GM19023 (cell line): ENCODE results near the gene FBP1.

ENCODE experiments used
- ATAC-seq: cut with Tn5 transposase; IDR thresholded peaks from one replicate; pipeline ENCODE4 v1.9.1; 2021; ENCODE audit warnings: mild to moderate bottlenecking, moderate library complexity; ENCODE audit not compliant: unreplicated experiment

The FBP1 gene

DNA sequence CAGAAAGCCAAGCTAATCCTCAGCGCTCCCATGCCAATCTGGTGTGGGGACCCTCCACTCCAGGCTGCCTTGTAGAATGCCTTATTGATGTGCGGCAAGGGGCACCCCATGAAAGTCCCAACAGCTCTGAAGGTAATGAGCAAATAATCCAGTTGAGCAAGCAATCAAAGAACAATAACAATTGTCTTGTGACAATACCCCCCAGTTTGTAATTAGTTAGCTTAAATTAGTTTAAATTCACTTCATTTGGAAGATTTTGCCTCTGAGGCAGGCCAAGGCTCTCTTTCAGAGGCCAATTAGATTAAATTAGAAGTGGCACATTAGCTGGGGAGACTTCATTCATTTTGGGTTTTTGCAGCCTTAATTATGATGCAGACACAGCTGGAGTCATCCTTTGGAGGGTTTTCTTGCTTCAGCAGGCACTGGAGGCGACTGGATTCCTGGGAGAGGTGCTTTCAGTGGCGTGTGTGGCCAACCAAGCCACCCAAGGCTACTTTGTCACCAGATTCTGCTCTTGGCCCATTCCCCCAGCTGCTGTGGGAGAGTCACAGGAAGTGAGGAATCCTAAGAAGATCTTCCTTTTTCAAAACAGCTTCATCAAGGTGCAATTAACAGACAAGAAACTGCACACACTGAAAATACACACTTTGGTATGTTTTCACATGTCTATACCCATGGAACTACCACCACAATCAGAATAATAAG lies 17.9 kb upstream of the FBP1 start:
- no peak for ATAC-seq

DNA sequence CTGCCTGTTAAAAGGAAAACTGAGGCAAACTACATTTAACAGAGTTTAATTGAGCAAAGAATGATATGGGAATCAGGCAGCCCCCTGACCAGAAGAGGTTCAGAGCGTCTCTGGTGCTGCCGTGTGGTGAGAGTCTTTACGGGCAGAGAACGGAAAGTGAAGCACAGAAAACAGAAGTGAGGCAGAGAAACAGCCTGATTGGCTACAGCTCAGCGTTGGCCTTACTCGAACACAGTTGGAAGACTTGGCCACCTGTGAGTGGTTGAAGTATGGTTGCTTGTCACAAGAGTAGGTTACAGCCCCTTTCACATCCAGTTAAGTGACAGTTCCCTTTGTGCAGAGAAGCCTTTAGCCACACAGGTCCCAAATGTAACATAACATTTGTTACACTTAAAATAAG lies 16.9 kb upstream of the FBP1 start:
- ATAC-seq = peak; percentile 96

DNA sequence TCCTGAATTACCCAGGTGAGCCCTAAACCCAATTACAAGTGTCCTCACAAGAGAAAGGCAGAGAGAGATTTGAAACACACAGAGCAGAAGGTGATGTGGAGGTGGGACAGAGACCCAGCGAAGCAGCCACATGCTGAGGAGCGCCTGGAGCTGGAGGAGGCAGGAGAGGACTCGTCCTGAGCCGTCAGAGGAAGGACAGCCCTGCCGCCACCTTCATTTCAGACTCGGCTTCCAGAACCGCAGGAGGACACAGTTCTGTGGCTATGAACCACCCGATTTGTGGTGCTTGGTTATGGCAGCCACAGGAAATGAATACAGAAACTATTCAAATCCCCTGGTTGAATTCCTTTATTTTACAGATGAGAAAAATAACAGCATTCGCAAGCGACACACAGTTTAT lies 16.4 kb upstream of the FBP1 start:
- peak; percentile 28 for ATAC-seq

DNA sequence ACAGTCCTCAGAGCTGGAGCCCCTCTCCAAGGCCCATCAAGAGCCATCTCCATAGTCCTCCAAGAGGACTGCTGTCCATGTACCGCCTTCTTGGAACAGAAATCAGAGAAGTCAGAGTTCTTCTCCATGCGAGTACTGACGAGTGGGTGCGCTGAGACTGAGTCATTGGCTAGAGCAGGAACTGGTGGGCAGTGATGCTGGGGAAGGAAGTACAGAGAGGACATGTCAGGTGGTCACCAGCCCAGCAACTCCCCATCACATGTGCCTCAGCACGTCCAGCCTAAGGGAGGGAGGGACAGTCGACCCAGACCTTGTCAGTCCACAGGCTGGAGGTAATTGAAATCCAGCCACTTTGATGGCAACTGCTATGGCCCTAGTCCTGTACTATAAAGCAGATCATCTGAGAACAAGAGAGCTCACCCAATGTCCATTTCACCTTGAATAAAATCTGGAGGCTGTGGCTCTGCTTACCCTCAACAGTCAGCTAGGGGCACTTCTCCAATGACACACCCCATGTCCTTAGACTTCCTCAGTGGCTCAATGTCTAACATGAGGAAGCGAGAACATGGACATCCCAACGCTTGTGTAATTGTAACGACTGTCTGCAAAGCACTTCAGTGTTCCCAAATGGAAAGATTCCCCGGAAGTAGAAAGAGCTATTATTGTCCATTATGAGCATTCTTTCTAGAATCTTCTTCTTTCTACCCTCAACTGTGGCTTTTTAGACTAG lies 15.0 kb upstream of the FBP1 start:
- no peak for ATAC-seq

DNA sequence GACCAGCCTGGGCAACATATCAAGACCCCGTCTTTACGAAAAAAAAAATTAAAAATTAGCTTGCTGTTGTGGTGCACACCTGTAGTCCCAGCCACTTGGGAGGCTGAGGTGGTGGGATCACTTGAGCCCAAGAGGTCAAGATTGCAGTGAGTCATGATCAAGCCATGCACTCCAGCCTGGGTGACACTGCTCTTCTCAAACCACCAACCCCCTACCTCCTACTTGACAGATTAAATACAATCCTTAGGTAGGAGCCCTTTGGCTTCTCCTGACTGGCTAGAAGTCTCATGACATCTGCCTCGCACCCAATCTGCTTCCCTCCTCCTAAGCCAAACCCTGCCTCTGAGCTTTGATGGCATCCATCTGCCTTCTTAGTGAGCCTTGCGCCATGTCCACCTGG lies 11.6 kb upstream of the FBP1 start:
- no peak for ATAC-seq

DNA sequence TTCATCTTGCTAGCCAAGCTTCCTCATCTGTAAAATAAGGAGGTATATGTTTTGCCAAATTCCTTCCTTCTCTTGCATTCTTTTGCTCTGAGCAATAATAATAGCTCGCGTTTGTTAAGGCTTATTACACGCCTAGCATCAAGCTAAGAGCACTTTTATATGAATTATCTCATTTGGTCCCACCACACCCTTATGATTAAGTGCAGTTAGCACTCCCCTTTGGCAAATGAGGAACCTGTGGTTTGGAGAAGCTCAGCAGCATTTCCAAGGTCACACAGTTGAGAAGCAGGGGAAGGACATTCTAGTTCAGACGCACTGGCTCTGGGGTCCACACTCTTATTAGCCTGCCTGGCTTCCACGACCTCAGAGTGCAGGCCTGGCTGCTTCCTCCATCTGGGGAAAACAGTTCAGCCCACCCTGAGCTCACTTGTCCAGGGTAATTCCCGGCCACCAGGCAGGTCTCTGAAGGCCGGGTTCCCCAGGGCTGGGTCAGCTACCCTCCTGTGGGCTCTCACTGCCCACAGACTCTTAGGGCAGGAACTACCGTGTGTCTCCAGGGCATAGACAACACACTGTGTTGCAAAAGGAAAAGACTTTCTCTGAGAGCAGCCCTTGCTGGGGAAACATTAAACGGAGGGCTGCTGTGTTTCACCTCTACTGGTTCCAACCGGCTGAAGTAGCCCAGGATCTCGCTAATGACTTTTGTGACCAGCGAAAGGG lies 9.9 kb upstream of the FBP1 start:
- no peak for ATAC-seq

DNA sequence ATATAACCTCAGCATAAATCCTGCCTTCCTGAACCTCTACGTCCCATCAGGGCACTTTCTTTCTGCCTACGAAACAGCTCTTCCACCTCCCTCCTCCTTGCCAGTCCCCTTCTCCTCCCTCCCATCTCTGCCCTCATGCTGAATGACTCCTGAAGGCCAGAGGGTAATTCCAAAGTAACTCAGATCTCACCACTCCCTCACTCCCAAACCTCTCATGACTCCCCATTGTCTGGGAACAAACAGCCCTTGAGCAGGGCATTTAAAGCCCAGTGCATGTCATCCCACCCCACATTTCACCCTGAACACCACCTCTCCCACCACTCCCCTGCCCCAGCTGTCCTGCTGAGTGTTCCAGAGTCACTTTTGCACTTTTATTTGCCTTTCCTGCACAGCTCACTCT lies 8.9 kb upstream of the FBP1 start:
- ATAC-seq = no peak

DNA sequence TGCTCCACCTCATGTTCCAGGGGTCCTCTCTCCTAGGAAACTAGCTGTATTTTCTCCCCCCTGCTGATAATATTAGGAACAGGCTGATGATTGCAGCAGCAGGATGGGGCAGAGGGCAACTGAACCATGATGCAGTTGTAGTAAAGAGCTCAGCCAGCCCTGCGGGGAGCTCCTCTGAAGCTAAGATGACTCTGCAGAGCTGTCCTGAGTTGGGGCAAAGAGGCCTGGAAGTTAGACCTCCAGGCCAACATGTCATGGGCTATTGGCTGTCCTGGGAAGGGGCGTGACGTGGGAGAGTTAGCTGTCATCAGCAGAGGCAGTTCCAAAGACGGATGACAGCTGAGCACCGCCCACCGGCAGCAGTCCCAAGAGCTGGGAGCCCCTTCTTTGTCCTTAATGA lies 6.6 kb upstream of the FBP1 start:
- no peak for ATAC-seq

DNA sequence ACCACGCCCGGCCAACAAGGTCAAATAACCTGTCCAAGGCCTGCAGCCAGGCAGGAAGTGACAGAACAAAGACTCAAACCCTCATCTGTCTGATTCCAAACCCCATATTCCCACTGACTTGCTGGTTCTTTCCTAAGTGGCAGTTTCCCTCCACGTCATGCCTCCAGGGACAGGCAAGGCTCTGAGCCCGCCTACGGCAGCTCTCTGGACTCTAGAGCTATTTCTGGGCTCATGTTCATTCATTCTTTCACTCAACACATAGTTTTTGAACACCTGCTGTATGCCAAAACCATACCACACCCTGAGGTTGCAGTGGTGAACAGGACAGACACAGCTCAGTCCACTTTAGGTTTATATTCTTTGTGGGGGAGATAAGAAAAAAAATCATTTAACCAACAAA lies 5.2 kb upstream of the FBP1 start:
- ATAC-seq = no peak

DNA sequence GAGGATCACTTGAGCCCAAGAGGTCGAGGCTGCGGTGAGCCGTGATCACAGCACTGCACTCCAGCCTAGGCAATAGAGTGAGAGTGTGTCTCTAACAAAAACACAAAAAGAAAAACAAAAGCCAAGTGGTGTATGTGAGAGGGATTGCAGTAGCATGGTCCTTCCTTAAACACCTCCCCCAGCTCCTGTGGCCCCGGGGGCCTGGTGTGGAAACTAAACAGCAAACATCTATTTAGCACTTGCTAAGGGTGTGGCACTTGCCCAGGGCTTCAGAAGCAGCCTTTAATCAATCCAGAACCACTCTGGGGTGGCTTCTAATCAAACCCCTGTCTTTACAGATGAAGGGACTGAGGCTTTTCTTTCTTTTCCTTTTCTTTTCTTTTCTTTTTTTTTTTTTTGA lies 4.4 kb upstream of the FBP1 start:
- ATAC-seq = no peak

DNA sequence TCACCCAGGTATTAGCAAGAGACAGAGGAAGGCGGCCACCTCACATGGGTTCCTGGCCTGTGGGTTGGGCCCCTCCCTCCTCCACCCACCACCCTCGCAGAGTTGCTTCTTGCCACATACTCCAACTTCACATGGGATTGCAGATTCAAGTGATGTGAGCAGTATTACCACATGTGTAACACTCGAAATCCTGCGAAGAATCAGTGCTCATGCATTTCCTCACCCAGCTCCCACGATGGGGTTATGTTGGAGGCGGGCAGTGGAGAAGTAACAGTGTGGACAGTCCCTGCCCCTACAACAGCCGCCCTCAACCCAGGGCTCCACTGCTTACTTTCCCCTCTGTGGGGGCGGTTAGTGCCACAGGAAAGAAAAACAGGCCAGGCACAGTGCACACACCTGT lies 3.9 kb upstream of the FBP1 start:
- no peak for ATAC-seq

DNA sequence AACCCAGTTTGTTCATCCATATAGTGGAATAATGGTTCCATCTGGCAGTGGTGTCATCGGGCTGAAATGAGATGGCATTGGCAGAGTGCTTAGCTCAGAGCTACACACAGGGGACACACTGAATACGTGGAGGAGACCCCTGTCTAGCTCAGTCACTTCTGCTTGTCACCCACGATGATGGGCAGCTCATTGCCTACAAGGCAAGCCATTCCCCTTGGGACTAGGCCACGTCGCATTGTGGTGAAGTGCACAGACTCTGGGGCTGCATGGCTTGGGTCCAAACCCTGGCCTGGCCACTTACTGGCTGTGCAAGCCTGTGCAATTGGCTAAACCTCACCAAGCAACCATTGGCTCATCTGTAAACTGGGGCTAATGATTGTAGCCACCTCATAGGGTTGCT lies 3.2 kb upstream of the FBP1 start:
- ATAC-seq = no peak

DNA sequence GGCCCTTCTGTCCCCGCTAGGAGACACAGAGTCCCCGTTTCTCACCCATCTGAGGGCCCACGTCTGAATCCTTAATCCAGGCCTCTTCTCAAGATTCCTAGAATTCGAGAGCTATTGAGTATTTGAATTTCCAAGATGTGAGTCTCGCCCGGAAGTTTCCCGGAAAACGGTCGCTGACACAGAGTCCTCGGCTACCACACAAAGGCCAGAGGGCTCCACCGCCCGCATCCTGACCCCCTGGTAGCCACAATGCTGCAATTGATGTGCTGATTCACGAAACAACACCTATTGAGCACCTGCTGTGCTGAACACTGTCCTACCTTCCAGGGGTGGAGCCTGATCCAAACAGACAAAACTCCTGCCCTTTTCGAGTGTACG lies 670 bp upstream of the FBP1 start:
- no peak for ATAC-seq

DNA sequence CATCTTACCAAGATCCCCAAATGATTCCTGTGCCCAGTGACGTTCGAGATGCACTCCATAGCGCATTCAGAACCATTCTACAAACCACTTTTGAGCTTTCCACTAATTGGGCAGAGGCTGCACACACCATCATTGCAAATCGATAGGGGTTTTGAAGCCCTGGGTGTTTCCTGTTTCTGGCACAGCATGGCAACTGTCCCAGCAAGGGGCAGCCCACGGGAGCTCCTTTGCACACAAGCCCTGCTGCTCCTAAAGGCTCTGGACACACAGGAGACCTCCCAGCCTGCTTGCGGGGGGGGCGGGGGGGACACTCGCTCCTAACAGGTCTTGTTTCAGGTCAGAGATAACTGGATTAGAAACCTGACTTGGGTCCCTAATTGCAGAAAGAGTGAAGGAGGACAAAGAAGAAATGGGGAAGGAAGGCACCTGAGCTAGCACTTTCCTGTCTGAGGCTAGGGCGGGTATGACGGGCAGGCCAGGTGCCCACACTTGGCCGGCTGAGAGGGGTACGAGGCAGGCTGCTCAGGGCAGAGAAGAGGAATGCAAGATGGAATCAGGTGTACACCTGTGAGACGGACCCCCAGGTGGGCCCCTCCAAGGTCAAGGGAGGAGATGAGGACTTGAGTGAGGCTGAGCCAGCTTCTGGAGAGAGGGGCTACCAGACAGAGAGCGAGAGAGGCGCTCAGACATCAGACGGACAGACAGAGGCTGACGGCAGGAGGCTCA lies 820 bp downstream of the FBP1 start:
- no peak for ATAC-seq

DNA sequence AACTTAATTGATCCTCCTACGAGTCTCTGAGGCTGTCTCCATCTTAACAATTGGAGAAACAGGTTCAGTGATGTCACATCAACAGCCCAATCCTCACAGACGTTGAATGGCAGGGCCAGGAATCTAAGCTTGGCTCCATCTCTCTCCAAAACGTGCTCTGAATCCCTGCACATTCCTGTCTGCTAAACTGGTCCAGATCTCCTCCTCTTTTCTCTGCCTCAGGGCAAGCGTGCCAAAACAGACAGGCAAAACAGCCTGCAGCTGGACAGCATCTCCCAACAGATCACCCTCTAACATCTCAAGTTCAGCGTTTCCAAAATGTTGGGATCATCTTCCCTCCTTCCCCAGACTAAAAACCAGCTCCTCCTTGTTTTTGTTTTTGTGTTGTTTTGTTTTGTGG lies 6.6 kb downstream of the FBP1 start:
- no peak for ATAC-seq

DNA sequence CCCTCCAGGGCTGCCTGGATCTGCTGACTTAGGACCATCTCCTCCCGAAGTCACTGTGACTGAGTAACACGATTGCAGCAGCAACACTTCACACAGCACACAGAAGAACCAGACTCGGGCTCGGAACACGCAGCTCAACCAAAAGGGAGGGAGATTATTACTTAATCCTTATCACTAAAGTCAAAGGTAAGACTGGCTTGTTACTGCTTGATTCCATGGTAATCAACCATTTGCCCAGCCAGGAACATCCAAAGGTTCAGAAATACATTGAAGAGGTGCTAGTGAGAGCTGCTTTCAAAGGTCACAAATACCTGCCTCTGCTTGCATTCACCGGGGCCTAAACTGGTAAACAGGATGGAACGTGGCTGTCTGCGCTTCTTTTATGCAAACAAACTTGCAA lies 7.7 kb downstream of the FBP1 start:
- no peak for ATAC-seq

DNA sequence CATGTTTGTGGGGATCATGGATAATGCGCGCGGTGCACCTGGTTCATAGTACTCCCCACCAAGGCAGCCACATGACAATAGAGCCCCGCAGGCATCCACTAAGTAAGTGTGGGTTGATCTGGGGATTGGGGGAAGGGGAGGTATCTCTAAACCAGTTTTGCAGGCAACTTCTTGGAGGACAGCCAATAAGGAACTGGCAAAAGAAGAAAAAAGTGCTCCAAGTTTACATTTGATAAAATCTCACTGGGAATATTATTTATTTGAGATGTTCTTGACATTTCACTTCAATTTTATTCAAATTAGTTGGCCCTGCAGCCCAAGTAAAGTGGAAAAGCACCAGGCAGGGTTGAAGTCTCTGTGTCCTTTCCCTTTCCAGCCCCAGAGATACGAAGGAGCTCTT lies 8.5 kb downstream of the FBP1 start:
- ATAC-seq = no peak

DNA sequence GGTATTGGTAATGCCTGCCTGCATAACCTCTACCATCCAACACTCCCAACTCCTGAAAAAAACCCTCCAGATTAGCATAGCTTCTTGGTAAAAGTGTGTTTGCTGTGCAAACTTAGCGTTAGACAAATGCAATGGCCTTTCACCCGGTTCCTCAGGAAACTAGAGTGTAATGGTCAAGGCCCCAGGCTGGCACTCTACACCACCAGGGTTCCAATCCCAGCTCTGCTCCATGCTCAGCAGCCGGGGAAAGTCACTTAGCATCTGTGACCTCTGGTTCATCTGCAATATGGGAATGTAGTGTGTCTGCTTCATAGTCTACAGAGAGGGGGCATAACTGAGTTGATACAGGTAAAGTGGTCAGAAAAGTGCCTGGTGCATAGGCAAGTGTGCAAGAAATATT lies 9.0 kb downstream of the FBP1 start:
- ATAC-seq = no peak

DNA sequence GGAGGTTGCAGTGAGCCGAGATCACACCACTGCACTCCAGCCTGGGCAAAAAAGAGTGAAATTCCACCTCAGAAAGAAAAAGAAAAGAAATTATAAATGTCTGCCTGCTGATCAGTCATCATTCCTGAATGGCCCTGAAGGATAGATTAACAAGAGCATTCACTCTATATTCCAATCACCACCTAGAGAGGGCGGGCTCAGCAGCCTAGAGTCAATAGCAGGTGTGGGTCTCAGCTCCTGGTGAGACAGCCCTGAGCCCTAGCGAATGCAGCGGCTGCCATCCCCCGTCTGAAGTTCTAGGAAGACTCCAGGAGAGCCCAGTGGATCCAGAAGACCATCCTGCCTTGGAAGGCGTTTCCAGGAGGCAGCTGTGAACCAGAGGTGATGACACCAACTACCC lies 12.0 kb downstream of the FBP1 start:
- no peak for ATAC-seq

DNA sequence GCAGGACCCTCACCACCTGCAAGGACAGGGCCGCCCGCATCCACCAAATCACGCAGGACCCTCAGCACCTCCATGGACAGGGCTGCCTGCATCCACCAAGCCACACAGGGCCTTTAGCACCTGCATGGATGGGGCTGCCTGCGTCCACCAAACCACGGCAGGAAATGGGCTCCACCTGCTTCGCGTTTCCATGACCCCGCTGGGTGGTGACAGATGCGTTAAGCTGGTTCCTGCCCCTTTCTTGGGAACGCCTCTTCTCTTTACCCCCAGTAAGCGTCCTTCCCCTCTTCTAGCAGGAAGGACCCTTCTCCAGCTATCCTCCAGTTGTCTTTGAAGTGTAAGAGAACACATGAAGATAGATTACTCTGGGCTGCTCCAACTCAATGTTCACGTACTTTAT lies 13.5 kb downstream of the FBP1 start:
- ATAC-seq = no peak

DNA sequence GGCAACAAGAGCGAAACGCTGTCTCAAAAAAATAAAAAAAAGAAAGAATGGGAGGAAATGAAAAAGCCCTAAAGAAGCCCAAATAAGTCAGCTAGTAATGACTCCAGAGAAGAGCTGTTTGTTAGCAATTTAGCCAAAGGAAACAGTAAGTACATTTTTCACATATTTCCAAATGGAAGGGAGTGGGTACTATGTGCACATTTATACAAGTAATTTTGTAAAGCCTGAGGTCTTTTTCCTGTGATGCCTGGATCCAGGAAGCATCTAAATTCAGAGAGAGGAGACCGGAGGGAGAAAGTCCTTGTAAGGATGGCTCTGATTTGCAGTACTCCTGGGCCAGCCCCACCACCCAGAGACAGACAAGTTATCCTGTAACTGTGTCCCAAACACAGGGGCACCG lies 14.7 kb downstream of the FBP1 start:
- no peak for ATAC-seq

DNA sequence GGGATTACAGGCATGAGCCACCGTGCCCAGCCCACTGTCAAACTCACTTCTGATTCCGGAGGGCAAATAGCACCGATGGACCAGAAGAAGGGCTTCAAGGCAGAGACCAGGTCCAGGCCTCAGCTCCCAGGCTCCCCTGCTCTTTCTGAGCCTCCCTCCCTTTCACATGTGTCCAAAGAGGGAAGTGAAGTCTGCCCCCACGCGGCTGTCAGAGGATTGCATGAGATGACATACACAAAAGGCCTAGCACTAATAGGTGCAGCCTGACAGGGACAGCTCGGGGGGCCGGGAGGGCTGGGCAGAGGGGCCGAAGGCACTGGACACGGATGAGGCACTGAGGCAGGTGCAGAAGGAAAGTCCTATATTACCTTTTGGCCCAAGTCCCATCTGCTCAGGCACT lies 16.1 kb downstream of the FBP1 start:
- ATAC-seq = no peak
